GM21619 (cell line): ENCODE measurements around the gene ACRV1.
"Not testable (repeated sequence)": the region's sequence is repeated elsewhere in the genome, so short reads cannot be mapped to it uniquely, and the experiment has no call there.

Source experiments
- ATAC-seq: cut with Tn5 transposase; IDR thresholded peaks from one replicate; pipeline ENCODE4 v1.9.1; 2021; ENCODE audit not compliant: unreplicated experiment

The ACRV1 gene, protein sequence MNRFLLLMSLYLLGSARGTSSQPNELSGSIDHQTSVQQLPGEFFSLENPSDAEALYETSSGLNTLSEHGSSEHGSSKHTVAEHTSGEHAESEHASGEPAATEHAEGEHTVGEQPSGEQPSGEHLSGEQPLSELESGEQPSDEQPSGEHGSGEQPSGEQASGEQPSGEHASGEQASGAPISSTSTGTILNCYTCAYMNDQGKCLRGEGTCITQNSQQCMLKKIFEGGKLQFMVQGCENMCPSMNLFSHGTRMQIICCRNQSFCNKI

DNA sequence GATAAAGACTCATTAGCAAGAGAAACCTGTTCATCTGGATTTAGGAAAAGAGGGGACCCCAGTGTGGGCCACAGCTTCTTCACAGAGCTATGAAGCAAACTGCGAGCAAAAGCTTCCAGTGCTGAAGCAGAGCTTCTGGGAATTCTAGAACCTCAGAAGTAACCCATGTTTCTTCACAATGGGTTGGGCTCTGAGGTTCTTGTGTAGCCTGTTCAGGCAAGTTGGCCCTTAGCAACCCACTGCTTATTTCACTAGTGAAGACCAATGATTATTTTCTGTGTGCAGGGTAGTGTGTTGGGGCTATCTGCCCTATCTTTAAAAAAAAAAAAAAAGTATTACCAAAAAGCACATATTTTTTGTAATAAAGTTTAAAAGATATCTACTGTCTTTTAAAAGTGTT, at the start of gene ACRV1:
Gene ACRV1, minus strand, starts transcription at position 101 of the 400 bp plus-strand sequence. Its CDS starts 67 bp downstream, at position 34.
- no peak for ATAC-seq

DNA sequence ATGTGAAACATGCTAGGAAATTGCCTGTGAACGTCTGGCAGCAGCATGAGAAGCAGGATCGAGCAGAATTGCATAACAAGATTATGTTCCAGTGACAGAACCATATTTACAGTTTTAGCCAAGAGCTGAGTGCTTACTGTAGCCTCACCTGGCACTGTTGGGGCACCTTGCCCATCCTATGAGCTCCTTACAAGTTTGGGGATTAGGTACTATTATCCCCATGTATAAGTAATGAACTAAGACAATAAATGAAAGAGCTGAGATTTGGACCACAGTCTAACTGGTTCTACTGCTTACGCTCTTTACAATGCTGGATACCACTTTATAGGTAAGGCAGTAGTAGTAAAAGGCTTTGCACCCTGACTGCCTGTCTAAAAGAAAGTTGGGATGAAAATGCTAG, 48.3 kb upstream of the ACRV1 start:
- no peak for ATAC-seq

DNA sequence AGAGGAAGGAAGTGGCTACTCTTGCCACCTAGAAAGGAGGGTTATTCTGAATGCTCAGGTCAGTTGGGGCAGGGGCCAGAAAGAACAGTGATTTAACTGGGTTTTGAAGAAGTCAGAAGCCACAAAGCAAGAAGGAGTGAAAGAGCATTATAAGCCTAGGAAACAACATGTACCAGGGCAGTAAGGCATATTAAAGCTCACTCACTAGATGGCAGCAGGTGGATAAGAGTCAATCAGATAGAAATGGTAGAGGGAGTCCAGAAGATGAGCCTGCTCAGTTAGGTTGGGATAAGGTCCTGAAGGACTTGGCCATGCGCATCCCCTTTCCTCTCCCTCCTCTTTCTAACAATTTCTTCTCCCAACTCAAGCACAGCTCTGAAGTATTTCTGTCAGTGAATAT, 43.5 kb upstream of the ACRV1 start:
- ATAC-seq, result no peak

DNA sequence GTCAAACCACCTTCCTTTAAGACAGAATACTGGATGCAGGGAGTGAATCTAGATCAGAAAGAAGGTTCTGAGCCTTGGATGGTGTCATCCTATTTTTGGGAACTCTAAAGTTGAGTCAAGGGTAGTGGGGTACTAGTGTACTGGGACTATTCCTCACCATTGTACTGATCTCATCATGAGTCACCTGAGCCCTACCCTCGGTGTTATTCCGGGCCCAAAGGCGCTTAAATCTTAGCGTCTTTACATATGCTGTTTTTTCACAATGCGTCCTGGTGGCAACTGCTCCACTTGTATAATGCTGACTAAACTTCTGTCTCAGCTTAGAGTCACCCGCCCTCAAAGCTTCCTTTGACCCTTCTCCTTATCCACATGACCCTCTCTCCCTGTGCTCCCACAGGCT, 40.1 kb upstream of the ACRV1 start:
- no peak for ATAC-seq

DNA sequence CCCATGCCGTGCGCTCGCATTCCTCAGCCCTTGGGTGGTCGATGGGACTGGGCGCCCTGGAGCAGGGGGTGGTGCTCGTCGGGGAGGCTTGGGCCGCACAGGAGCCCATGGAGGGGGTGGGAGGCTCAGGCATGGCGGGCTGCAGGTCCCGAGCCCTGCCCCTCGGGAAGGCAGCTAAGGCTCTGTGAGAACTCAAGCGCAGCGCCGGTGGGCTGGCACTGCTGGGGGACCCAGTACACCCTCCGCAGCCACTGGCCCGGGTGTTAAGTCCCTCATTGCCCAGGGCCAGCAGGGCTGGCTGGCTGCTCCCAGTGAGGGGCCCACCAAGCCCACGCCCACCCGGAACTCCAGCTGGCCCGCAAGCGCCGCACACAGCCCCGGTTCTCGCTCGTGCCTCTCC, 24.0 kb upstream of the ACRV1 start:
- ATAC-seq, result not testable (repeated sequence)

DNA sequence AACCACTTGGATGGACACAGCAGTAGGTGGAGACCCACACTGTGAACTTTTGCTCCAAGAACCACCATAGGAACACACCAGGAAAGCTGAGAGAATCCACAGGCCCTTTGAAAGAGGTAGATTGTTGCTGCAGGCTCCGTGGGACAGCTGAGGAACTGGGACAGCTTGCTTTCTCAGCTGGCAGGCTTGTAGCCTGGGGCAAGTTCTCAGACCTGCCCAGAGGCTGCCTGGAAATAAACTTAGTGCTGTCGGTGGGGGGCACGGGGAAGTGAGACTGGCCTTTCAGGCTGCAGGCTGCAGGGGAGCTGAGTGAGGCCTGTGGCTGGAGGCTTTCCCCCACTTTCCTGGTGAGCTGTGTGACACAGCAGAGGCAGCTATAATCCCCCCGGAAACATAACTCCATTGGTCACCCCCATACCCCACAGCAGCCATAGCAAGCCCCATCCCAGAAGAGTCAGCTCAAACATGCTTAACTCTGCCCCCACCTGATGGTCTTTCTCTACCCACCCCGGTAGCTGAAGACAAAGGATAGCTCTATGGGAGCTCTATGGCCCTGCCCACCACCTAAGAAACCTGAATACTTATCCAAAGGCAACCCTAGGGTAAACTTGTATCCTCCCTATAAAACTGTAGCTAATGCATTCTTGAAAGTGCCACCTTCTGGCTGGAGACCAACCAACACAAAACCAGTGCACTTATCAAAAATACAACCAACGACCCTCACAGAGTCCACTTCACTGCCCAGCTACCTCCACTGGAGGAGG, 21.4 kb upstream of the ACRV1 start:
- ATAC-seq, result no peak

DNA sequence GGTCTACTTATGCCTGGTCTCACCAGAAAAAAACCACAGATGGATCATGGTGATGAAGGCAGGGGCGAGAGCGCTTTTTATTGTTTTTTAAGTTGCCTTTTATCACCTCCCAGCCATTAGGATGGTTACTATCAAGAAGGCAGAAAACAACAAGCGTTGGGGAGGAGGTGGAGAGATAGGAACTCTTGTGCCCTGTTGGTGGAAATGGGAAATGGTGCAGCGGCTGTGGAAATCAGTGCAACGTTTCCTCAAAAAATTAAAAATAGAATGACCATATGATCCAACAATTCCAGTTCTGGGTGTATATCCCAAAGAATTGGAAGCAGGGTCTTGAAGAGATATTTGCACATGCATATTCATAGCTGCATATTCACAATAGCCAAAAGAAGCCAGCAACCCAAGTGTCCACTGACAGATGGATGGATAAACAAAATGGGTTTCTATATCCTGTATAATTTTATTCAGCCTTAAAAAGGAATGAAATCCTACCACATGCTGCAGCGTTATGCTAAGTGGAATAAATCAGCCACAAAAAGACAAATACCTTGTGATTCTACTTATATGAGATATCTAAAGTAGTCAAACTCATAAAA, 20.5 kb upstream of the ACRV1 start:
- ATAC-seq, result no peak

DNA sequence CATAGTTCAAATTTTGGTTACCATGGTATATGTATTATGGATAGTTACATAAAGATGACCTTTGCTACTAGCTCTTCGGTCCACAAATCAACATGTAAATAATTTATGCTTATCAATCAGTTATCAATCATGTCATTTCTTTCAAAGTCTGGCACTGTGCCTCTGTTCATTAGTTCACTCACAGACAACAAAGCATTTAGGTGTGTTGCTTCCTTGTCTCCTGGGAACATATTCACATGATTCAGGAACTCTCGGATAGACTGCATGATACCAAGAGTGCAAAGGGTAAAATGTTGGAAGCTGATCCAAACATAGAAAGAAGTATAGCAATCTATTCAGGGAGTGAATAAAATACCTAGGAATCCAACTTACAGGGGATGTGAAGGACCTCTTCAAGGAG, 14.3 kb upstream of the ACRV1 start:
- ATAC-seq, result no peak

DNA sequence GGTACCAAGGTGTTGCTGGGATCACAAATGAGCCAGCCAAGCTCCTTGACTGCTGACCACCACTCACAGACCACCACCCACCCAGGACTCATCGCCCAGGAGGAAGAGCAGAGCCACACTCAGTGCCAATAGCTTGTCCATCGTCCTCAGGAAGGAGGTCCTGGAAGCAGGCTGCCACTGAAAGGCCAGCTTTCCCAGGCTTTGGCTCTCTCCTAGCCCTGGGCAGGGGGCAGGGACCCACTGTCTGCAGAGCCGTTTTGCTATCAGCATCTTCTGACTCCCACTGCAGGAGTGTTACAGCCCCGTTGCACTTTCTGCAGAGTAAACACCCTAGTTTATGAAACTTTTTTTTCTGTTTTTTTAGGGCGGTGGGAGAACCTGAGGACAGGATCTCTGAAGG, 12.2 kb upstream of the ACRV1 start:
- ATAC-seq, result no peak

DNA sequence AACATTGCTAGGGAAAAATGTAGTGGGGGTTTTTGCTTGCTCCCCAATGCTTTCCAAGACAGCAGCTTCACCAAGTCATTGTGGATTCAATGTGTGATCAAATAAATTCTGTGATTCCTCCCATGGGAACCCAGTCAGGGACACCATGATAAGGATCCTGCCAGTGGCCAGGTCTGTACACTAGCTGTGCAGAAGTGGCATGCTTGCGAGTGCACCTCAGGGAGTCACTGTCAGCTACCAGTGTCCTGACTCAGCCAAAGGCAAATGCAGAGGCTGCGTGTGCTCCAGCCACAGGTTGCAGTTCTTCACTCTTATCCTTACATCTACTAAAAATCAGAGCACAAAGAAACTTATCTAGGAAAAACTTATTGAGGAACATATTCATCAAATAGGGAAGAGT, 9.4 kb upstream of the ACRV1 start:
- ATAC-seq, result no peak

DNA sequence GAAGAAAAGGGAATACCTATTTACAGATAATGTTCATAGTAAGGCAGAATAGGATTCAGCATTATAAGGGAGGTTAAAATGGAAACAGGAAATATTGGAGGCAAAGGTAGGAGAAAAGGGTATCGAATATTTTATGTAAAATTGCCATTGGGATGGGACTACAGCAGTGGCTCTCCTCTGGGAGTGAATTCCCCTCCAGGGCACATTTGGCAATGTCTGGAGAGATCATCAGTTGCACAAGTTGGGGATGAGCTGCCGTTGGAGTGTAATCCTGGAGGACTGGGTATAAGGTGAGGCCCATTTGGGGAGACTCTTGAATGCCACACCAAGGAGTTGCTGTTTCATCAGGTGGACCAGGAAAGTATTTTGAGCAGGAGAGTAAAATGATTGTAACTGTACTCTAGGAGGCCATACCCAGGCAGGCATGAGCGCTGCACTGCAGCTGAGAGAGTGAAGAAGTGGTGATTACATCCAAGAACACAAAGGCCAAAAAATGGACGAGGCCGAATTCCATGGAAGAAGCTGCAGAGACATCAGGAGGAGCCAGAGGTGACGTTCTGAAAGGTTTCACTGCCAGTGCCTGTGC, 8.7 kb upstream of the ACRV1 start:
- no peak for ATAC-seq

DNA sequence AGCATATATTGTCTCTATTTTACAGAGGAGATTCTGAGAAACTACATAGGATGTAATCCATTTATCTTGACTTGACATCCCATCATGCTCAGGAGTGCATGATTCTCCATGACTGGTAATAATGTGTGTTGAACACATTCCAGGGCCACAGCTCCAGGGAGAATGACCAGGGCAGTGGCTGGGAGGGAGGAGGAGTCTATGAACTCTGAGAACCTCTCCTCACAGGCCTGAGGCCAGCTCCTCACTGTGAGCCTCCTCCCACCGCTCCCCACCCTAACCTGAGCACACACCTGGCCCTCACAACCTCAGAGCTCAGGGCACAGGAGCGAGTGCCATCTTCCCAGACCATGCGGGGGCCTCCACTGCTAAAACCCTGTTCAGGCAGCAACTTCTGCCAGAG, 8.0 kb upstream of the ACRV1 start:
- ATAC-seq, result no peak

DNA sequence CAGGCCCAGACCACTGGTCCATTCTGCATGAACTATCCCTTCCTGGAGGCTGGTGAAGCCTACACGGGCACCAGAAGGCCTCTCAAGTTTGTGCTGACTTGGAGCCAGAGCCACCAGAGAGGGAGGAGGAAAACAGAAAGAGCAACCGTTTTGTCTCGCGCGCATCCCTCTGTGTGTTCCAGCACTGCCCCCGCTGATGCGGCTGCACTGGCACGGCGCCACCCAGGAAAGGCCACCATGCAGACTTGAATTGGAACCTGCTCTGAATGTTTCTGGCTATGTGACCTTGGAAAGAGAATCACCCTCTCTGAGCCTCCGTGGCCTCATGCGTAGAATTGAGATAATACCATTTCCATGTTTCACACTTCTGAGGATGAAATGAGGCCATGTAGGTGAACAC, 7.4 kb upstream of the ACRV1 start:
- no peak for ATAC-seq

DNA sequence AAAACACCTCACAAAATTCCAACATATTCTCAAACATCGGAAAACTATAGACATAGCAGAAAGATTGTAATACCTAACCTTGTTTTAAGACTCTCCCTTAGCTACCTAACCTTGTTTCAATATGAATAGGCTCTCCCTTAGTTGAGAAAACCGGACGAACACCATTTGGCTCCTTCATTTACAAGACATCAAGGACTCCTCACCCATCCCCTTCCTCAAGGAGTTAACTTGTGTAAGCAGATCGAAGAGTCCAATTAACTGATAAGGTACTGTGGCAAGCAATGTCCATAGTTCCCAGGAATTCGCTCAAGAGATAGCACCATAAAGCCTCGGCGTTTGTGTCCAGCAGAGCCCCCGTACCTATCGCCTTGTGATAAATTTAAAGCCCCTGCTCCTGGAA, 4.6 kb upstream of the ACRV1 start:
- no peak for ATAC-seq

DNA sequence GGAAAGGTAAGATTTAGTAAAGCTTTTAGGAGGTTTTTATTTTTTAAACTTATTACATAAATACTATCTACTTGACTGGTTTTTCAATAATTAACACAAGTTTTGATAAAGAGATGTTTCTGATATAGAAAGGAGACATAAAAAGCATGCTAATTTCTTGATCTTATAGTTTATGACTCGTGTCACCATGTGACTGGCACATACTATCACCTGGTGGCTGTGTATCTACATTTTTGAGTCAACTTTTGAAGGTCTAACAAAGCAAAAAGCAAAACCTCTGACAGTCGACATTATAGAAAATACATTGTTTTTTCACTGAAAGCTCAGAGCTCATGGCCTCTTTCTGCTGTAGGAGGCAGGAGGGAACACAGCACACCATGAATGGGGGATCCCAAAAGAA, 810 bp downstream of the ACRV1 start:
- ATAC-seq, result no peak

DNA sequence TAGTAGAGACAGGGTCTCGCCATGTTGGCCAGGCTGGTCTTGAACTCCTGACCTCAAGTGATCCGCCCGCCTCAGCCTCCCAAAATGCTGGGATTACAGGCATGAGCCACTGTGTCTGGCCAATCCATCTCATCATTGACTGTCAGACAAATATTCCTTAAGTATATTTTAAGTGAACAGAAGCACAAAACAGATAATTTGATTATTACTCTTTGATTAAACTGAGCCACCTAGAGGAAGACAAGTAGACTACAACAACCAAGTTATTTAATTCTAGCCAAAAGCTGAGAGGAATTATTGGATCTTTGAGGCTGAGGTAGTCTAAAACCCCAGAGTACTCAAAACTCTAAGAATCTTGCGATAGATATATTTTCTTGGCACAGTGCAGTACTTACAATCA, 1.2 kb downstream of the ACRV1 start:
- no peak for ATAC-seq

DNA sequence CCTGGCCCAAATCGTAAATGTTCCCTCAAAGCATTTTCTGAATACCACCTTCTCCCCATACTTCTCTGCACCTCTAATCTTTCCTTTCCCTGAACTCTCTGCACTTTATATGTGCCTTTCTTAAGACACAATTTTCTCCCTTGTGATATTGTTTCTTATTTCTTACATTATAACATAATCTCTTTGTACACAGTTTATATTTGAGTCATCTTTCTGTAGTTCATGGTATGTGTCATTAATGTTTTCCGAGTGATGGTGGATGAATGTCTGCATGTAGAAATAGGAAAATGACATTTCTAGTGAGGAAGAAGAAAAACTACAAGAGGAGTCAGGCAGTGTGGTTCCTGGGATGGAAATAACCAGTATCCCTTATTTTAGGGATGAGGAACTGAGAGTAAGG, 5.5 kb downstream of the ACRV1 start:
- no peak for ATAC-seq

DNA sequence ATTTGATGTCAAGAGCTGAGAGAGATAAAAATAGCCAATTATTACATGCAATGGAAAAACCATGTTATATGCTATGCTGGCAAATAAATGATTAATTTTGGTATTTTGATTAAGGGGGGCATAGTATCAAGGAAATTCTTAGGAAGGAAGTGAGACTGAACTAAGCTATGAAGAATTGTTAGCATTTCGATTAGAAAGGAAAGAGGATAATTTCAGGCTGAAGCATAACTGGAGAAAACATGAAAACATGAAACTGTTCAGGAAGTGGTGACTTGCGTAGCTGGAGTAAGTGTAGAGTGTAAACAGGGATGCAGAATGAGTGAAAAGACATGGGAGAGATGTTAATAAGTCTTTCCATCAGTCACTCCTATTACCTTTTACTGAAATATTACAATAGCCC, 6.4 kb downstream of the ACRV1 start:
- no peak for ATAC-seq

DNA sequence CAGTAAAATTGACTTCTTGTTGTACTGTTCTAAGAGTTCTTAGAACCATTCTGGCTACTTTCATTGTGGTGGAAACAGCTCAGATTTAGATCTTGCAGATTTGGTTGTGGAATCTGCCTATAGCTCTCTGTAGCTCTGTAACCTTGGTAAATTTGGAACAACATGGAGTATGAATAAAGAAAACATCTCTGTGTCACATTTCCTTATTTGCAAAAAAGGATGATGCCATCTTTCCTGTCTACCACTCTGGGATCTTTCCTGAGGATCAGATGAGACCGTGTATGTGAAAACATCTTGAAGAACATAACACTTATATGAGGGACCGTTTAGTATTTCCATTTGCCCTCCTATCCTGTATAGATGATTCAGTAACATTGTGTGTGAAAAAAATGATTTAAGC, 9.1 kb downstream of the ACRV1 start:
- no peak for ATAC-seq

DNA sequence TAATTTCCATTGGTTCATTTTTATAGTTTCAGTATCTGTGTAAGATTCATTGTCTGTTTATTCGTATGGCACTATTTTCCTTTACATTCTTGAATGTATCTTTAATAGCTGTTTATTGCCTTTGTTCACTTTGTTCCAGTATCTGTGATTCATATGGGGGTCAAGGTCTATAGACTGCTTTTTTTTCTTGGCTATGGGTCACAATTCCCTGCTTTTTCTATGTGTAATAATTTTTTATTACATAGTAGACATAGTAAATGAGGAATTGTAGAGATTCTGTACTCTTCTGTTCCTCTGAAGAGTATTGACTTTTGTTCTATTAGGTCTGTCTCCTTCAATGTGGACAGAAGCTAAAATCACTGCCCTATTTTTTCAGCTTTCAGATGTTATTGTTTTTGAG, 10.5 kb downstream of the ACRV1 start:
- no peak for ATAC-seq

DNA sequence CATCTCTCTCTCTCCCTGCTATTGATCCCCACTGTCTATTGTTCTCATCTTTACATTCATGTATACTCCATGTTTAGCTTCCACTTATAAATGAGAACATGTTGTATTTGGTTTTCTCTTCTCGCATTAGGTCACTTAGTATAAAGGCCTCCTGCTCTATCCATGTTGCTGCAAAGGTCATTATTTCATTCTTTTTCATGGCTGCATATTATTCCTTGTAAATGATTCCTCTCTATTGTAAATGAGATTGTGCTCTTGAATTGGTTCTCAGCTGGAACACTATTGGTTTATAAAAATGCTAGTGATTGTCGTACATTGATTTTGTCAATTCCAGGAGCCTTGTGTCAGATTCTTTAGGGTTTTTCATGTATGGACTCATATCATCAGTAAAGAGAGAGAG, 13.5 kb downstream of the ACRV1 start:
- ATAC-seq, result no peak

DNA sequence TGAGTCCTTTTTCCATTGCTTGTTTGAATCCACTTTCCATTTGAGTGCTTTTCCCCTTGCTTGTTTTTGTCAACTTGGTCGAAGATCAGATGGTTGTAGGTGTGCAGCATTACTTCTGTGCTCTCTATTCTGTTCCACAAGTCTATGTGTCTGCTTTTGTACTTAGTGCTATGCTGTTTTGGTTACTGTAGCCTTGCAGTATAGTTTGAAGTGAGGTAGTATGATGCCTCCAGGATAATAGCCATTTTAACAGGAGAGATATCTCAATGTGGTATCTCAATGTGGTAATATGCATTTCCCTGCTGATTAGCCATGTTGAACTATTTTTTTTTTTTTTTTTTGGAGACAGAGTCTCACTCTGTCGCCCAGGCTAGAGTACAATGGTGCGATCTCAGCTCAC, 16.7 kb downstream of the ACRV1 start:
- no peak for ATAC-seq
